ENCODE results near the gene MMP7.

The MMP7 gene

GRCh38 chr11:102553835-102554282 is 23.3 kb upstream of the MMP7 start:
- no peak overlapping the region for H3K4me3 ChIP-seq (replicated peaks; ENCODE audit: low read depth, low read length)
- no peak for TF ChIP-seq CTCF (IDR thresholded peaks at IDR 0.05; ENCODE audit: low read length, missing control alignments)
- no peak for DNase-seq (ENCODE audit: low read depth)

GRCh38 chr11:102552447-102553194 is 22.1 kb upstream of the MMP7 start:
- H3K4me3 ChIP-seq (replicated peaks; ENCODE audit: low read depth, low read length): no peak overlapping the region
- no peak for DNase-seq (ENCODE audit: low read depth)
- no peak for TF ChIP-seq CTCF (IDR thresholded peaks at IDR 0.05; ENCODE audit: low read length, missing control alignments)

- no peak for DNase-seq (ENCODE audit: low read depth)
- H3K4me3 ChIP-seq (replicated peaks; ENCODE audit: low read depth, low read length): no peak overlapping the region
- TF ChIP-seq CTCF (IDR thresholded peaks at IDR 0.05; ENCODE audit: low read length, missing control alignments): no peak
Observed at GRCh38 chr11:102552020-102552419, 21.5 kb upstream of the MMP7 start.

- DNase-seq (ENCODE audit: low read depth): no peak
- TF ChIP-seq CTCF (IDR thresholded peaks at IDR 0.05; ENCODE audit: low read length, missing control alignments): no peak
Observed at GRCh38 chr11:102551169-102551781, 20.7 kb upstream of the MMP7 start.

GRCh38 chr11:102546923-102547471 is 16.4 kb upstream of the MMP7 start:
- TF ChIP-seq CTCF (IDR thresholded peaks at IDR 0.05; ENCODE audit: low read length, missing control alignments): no peak
- no peak overlapping the region for H3K4me3 ChIP-seq (replicated peaks; ENCODE audit: low read depth, low read length)
- DNase-seq (ENCODE audit: low read depth): no peak

More at GRCh38 chr11:102551169-102551781, 20.7 kb upstream of the MMP7 start:
- H3K4me3 ChIP-seq (replicated peaks; ENCODE audit: low read depth, low read length): no peak overlapping the region

- H3K4me3 ChIP-seq (replicated peaks; ENCODE audit: low read depth, low read length): no peak overlapping the region
- no peak for TF ChIP-seq CTCF (IDR thresholded peaks at IDR 0.05; ENCODE audit: low read length, missing control alignments)
- no peak for DNase-seq (ENCODE audit: low read depth)
Observed at GRCh38 chr11:102546427-102546826, 15.9 kb upstream of the MMP7 start.
